HG02970 (cell line): ENCODE measurements around the gene PDS5A.
"Not testable (repeated sequence)": the region's sequence is repeated elsewhere in the genome, so short reads cannot be mapped to it uniquely, and the experiment has no call there.

Experiments used
- ATAC-seq: cut with Tn5 transposase; IDR thresholded peaks from one replicate; pipeline ENCODE4 v1.9.1; 2021; ENCODE audit warnings: mild to moderate bottlenecking, moderate library complexity, moderate number of reproducible peaks; ENCODE audit not compliant: unreplicated experiment, low FRiP score

Gene PDS5A

GRCh38 chr4:39785083-39785482 lies 192.6 kb downstream of the PDS5A start:
- ATAC-seq = no peak

DNA sequence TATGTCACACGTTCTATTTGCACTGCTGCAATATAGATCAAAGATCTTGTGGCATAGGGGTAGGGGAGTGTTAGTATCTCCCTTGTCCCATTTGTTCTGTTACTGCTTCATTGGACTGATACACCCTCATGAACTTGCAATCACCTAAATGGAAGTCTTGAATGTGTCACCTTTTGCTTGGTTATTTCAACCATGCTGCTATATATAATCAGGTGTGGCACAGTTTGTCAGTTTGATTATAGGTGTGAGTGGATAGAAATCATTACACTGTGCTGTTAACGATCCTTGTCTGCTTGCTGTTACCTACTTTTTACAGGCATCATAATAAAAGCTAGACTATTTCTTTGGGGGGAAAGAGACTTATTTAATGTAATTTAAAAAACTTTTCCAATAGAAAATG lies 195.7 kb downstream of the PDS5A start:
- not testable (repeated sequence) for ATAC-seq
